ENCODE results near the gene RTL3.
"Not testable (repeated sequence)": the region's sequence is repeated elsewhere in the genome, so short reads cannot be mapped to it uniquely, and the experiment has no call there.

The RTL3 gene

DNA sequence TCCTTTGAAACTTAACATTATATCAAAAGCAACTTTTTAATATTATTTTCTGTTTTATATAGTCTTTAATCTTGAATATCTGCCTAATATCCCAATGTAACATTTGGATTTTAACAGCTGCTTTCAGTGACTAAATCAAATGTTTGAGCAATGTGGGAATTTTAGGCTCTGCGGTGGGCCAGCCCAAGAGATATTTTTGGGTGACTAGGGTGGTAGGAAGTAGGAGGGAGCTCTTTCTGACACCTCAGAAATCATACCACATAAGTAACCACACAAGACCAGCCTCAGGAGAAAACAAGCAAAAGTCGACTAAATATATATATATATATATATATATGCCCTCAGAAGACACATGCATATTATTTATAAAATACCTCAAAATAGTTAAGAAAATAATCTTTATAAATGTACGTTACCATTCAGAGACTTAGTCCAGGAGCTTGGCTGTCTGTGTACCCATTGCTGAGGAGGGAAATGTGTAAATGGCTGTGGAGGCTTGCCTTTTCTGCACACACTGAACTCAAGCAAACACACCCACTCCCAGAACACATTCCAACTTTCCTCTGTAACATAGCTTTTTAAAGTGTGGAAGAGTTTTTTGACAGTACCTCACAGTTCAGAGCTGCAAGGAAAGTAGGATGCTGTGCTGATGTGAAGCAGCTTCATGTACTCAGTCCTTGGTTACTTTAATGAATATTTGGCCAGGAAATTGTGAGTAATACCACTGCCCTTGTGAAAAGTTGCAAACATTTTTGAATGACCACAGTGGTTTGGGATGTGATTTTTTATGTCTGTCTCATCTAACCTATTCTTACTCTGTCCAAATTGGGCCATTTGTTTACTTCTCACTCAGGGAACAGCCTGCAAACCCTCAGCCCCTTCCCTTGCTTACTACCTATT lies at the start of gene RTL3:
TSS of gene RTL3 (minus strand) at position 484 of the 900 bp plus-strand sequence. CDS start 908 bp downstream, outside the sequence.
- DNase-seq (ENCODE audit: low spot score) = peak; percentile 35

- DNase-seq (ENCODE audit: low spot score) = no peak
These were observed 49.7 kb upstream of the RTL3 start for GRCh38 chrX:78708816-78709215.

- peak; percentile 29 for DNase-seq (ENCODE audit: low spot score)
These were observed 49.1 kb upstream of the RTL3 start for GRCh38 chrX:78708262-78708661.

DNA sequence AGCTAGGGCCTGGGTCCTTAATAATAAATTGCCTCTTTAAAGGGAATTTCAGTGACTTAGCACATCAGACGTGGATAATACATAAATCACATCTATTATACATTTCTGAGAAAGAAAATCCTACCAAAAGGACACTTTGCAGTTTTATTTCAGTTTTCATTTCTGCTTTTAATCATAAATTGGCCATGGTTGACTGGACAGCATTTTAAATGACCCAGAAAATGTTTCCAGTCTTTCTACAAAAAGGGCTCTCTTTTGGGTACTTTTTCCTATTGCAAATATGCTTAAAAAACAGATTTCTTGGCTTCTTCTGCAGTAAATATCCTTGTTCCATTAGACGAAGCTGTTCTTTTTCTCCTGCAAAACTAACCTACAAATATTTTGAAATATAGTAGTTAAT lies 46.9 kb upstream of the RTL3 start:
- DNase-seq (ENCODE audit: low spot score) = no peak

GRCh38 chrX:78693536-78693935 lies 34.4 kb upstream of the RTL3 start:
- DNase-seq (ENCODE audit: low spot score) = no peak

GRCh38 chrX:78693012-78693411 lies 33.9 kb upstream of the RTL3 start:
- no peak for DNase-seq (ENCODE audit: low spot score)

DNA sequence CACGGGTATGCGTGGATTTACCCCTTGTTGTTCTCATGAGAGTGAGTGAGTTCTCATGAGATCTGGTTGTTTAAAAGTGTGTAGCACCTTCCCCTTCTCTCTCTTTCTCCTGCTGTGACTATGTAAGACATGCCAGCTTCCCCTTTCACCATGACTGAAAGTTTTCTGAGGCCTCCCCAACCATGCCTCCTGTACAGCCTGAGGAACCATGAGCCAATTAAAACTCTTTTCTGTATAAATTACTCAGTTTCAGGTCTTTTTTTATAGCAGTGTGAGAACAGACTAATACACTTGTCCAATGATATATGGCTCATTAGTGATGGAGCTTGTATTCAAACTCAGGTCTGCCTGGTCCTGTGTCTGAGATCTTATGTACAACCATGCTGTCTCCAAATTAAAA lies 28.5 kb upstream of the RTL3 start:
- DNase-seq (ENCODE audit: low spot score) = no peak

GRCh38 chrX:78673246-78673645 lies 14.1 kb upstream of the RTL3 start:
- no peak for DNase-seq (ENCODE audit: low spot score)

GRCh38 chrX:78665342-78665741 lies 6.2 kb upstream of the RTL3 start:
- DNase-seq (ENCODE audit: low spot score) = no peak

GRCh38 chrX:78661836-78662235 lies 2.7 kb upstream of the RTL3 start:
- DNase-seq (ENCODE audit: low spot score) = no peak

- DNase-seq (ENCODE audit: low spot score) = no peak
These were observed 827 bp upstream of the RTL3 start for GRCh38 chrX:78659955-78660354.

DNA sequence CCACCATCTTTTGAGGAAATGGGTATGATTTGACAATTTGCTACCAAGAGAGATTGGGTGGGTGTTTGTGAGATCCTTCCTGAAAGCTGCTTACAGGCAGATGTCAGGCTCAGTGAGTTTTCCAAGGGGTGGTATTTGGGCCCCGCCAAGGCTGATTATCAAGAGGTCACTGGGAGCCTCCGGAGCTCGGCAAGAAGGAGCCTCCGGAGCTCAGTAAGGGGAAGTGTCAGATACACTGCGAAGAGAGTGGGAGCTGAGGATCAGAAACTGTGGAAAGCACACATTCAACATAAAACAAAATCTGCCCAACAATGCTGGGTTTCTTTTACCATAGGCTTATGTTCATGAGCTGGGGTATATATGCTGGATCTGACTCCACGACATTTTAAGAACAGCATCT lies 714 bp downstream of the RTL3 start:
- no peak for DNase-seq (ENCODE audit: low spot score)

GRCh38 chrX:78655642-78656041 lies 3.5 kb downstream of the RTL3 start:
- DNase-seq (ENCODE audit: low spot score) = no peak

DNA sequence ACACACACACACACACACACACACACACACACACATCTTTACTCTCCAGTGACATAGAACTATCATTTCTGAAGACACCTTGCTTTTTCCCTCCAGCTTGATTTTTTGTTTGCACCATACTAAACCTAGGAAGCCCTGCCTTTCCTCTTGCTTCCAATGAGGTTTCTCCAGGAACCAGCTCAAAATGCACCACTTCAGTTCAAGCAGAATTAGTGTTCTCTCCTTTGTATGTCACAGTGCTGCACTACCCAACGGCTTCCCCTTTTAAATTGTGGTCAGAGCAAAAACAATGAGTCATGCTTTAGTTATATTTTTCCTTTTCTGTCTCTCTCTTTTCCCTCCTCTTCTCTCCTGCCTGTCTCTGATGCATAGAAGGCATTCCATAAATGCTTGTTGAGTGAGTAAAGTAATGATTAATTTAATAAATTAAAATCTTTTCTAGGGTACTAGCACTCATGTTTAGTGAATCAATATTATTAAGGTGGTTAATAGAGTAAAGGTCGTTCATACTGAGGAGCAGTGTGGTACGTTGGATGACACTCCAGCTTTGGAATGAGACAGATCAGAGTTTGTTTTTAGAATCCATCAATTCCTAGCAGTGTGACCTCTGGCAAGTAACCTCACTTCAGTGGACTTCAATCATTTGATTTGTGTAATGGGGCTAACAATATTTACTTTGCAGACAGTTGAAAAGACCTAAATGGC lies 5.9 kb downstream of the RTL3 start:
- DNase-seq (ENCODE audit: low spot score) = peak; percentile 44

DNA sequence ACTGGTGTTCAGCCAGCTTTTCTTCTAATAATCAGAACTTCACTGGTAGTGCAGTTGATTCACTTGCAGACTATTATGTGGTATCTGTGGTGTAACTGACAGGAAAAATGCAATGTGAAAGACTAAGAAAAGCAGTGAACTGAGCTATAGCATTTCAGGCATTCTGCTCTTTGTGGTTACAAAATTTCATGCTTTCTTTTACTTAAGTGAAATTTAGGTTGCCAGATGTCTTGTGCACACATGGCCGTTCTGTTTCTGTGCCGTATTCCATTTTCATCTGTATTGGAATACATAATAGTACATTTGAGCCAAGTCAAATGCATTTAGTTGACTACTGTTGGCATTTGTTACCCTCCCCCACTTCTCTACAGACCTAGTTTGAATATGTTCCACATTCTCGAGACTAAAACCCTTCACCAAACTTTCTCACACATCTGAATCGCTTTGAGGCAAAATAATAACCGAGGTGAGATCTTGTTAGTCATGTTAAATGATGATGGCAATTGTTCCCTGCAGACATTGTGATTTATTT lies 8.2 kb downstream of the RTL3 start:
- DNase-seq (ENCODE audit: low spot score) = no peak

DNA sequence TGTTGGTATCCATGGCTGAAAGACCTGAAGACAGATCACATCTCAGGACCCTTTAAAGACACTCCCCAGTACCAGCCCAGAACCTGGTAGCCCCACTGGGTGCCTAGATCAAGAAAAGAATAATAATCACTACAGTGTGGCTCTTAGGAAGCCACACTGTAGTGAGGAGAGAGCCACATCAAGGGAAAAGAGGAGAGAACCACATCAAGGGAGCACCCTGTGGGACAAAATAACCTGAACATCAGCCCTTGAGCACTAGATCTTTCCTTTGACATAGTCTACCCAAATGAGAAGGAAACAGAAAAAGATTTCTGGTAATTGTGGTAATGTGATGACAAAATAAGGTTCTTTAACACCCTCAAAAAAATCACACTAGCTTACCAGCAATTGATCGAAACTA lies 15.3 kb downstream of the RTL3 start:
- no peak for DNase-seq (ENCODE audit: low spot score)

DNA sequence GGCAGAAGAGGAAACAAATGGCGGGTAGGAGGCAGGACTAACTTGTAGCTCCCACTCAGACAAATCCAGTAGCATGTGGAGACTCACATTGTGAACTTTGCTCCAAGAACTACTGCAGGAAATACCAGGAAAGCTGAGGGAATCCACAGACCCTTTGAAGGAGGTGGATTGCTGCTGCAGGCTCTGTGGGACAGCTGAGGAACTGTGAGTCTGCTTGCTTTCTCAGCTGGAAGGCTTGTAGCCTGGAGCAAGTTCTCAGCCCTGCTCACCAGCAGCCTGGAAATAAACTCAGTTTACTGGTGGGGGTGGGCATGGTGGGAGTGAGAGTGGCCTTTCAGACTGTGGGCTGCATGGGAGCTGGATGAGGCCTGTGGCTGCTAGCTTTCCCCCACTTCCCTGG lies 16.0 kb downstream of the RTL3 start:
- DNase-seq (ENCODE audit: low spot score) = no peak

DNA sequence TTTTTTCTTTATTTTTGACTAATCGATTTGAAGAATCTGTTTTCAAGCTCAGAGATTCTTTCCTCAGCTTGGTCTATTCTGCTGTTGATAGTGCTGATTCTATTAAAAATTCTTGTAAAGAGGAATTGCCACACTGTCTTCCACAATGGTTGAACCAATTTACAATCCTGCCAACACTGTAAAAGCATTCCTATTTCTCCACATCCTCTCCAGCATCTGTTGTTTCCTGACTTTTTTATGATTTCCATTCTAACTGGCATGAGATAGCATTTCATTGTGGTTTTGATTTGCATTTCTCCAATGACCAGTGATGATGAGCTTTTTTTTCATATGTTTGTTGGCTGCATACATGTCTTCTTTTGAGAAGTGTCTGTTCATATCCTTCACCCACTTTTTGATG lies 23.0 kb downstream of the RTL3 start:
- DNase-seq (ENCODE audit: low spot score) = not testable (repeated sequence)

- DNase-seq (ENCODE audit: low spot score) = no peak
These were observed 33.9 kb downstream of the RTL3 start for GRCh38 chrX:78624962-78625909.

- no peak for DNase-seq (ENCODE audit: low spot score)
These were observed 34.7 kb downstream of the RTL3 start for GRCh38 chrX:78624426-78624825.

- DNase-seq (ENCODE audit: low spot score) = no peak
These were observed 36.3 kb downstream of the RTL3 start for GRCh38 chrX:78622831-78623230.

DNA sequence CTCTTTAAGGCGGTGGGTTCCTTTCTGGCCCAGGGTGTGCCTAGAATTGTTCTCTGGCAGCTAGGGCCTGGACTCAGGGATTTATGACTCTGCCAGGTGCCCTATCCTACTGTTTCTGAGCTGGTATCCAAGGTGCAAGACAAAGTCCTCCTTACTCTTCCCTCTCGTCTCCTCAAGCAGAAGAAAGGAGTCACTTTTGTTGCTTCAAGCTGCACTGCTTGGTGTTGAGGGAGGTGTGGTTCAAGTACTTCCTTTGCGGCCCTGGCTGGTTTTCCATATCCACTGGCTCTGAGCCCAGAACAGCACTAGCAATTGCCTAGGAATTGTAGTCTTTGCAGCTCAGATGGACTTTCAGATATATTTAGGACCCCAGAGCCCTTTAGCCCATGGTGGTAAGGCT lies 39.3 kb downstream of the RTL3 start:
- DNase-seq (ENCODE audit: low spot score) = no peak
